Pericardium fibroblast (primary cell): ENCODE measurements around the gene RUSF1. TPM values are rescaled to one million over a fixed set of nuclear protein-coding genes. Genes with fewer than 3 reads are reported as not detected.

Source experiments
- total RNA-seq: library from RNA; depleted of rRNA; stranded (reverse); fragments of >200 nt; gene quantifications from 2 replicates; pipeline ENCODE4 v1.2.3, GENCODE V29; 2015

Gene RUSF1
- 54.5 and 57.6 TPM in 2 replicates for total RNA-seq

GRCh38 chr16:31507929-31508705 lies at the start of gene RUSF1:
TSS of gene RUSF1 (minus strand) at chr16:31508391. CDS start at chr16:31508373, 18 bp downstream.

GRCh38 chr16:31527734-31528274 lies 19.6 kb upstream of the RUSF1 start, which contains the start of gene AHSP:
TSS of gene AHSP (plus strand) at chr16:31527900. CDS start at chr16:31528140, 240 bp downstream.

GRCh38 chr16:31483081-31483480 lies 25.1 kb downstream of the RUSF1 start, which contains the start of gene SLC5A2:
TSS of gene SLC5A2 (plus strand) at chr16:31483123. CDS start at chr16:31483137, 14 bp downstream.

GRCh38 chr16:31471875-31472708 lies 36.1 kb downstream of the RUSF1 start, which contains the start of gene TGFB1I1:
TSS of gene TGFB1I1 (plus strand) at chr16:31472152. CDS start at chr16:31472189, 37 bp downstream.

GRCh38 chr16:31458844-31459686 lies 49.1 kb downstream of the RUSF1 start, which contains the start of gene ARMC5:
TSS of gene ARMC5 (plus strand) at chr16:31459501. CDS start at chr16:31459525, 24 bp downstream.

Other genes with a start within 250 kb of the RUSF1 start
- gene ITGAM, start 248.4 kb downstream of the RUSF1 start, total RNA-seq, result not detected in 2 replicates
- under 0.01 TPM in 1 of 2 replicates, not detected in the other for gene ITGAX, start 153.2 kb downstream of the RUSF1 start, total RNA-seq
- gene ITGAD, start 115.1 kb downstream of the RUSF1 start, total RNA-seq, result not detected in 2 replicates
- gene COX6A2, start 80.0 kb downstream of the RUSF1 start, total RNA-seq, result not detected in 2 replicates
- gene ZNF843, start 65.6 kb downstream of the RUSF1 start, total RNA-seq, result 5.5 and 5.6 TPM in 2 replicates
- 10.0 and 16.2 TPM in 2 replicates for gene ARMC5, start 48.9 kb downstream of the RUSF1 start, total RNA-seq
- 62.1 and 124 TPM in 2 replicates for gene TGFB1I1, start 36.2 kb downstream of the RUSF1 start, total RNA-seq
- gene SLC5A2, start 25.3 kb downstream of the RUSF1 start, total RNA-seq, result not detected in 2 replicates
- gene AHSP, start 19.5 kb upstream of the RUSF1 start, total RNA-seq, result not detected in 2 replicates